HL-60 (cell line): Measurements from ENCODE around the gene OR5H1.

Experiments used
- DNase-seq, 2 experiments: peaks; one replicate each; pipeline ENCODE4 v3.0.0-alpha.2; 2010 to 2020; ENCODE audit warnings: low read depth in 1 of 2, low spot score in 1 of 2
- H3K27ac ChIP-seq: fragments of 250-450 bp; sonication (Bioruptor Pico); replicated peaks from 2 replicates; pipeline ENCODE4 v1.5.1; 2020; ENCODE audit warnings: mild to moderate bottlenecking, moderate library complexity
- H3K27me3 ChIP-seq: fragments of 250-450 bp; sonication (Bioruptor Pico); 2 replicates; pipeline ENCODE4 v1.5.1; 2021; ENCODE audit warnings: mild to moderate bottlenecking, moderate library complexity; ENCODE audit not compliant: insufficient read depth, poor library complexity, severe bottlenecking
- H3K4me3 ChIP-seq: replicated peaks from 2 replicates; pipeline ENCODE4 v1.5.1; 2011; ENCODE audit warnings: mild to moderate bottlenecking, control low read depth, low read length; ENCODE audit not compliant: insufficient read depth
- GABPA ChIP-seq: IDR thresholded peaks from 2 replicates; pipeline ENCODE4 v1.6.1; 2012; ENCODE audit warnings: low read depth
- POLR2AphosphoS5 ChIP-seq: IDR thresholded peaks from 2 replicates; pipeline ENCODE4 v1.6.1; 2012; ENCODE audit warnings: low read depth
- REST ChIP-seq: IDR thresholded peaks from 2 replicates; pipeline ENCODE4 v1.6.1; 2012; ENCODE audit warnings: low read depth; ENCODE audit not compliant: insufficient replicate concordance
- SPI1 ChIP-seq: IDR thresholded peaks from 2 replicates; pipeline ENCODE4 v1.6.1; 2012; ENCODE audit warnings: low read depth, mild to moderate bottlenecking, borderline replicate concordance
- TF ChIP-seq, protein P1 (sequence below): IDR thresholded peaks from one replicate; pipeline ENCODE4 v1.5.1; 2011; ENCODE audit warnings: low read length, control low read depth, inconsistent platforms; ENCODE audit not compliant: insufficient read depth

The OR5H1 gene

DNA sequence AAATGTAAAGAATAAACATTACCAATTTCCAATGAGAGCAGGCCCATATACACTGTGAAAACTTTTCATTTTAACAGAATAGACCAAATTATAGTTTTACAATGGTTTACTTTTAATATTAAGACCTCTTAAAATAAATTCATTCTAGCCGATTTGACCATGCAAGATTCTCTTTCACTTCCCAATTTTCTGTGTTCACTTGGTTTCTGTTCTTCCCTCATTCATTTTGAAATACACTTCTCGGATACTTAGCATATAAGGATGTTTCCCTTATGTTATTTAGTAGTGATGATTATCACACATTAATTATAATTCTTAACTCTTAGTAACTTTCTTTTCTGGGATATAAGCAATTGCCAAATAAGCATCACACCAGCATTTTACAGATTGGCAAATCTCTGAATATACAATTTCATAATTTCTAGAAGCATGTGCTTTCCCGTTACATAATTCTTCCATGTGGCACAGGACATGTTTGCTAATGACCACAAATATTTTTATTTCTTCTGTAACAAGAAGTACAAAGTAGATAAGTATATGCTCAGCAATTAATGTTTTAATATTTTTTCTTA lies 49.9 kb downstream of the OR5H1 start:
- H3K27me3 ChIP-seq = no peaks in the 10 kb centered on the region
- peak in 1 of 2 experiments; percentile 63 for DNase-seq
- peak; percentile 48; the same call in 1 of the 2 replicates for TF ChIP-seq SPI1
- TF ChIP-seq, protein P1, sequence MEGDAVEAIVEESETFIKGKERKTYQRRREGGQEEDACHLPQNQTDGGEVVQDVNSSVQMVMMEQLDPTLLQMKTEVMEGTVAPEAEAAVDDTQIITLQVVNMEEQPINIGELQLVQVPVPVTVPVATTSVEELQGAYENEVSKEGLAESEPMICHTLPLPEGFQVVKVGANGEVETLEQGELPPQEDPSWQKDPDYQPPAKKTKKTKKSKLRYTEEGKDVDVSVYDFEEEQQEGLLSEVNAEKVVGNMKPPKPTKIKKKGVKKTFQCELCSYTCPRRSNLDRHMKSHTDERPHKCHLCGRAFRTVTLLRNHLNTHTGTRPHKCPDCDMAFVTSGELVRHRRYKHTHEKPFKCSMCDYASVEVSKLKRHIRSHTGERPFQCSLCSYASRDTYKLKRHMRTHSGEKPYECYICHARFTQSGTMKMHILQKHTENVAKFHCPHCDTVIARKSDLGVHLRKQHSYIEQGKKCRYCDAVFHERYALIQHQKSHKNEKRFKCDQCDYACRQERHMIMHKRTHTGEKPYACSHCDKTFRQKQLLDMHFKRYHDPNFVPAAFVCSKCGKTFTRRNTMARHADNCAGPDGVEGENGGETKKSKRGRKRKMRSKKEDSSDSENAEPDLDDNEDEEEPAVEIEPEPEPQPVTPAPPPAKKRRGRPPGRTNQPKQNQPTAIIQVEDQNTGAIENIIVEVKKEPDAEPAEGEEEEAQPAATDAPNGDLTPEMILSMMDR = no peak
- H3K4me3 ChIP-seq = no peak overlapping the region
- no peak overlapping the region for H3K27ac ChIP-seq

- DNase-seq = no peak
- H3K4me3 ChIP-seq = no peak overlapping the region
- H3K27me3 ChIP-seq = no peaks in the 10 kb centered on the region
- no peak for TF ChIP-seq REST
- TF ChIP-seq, protein P1 = no peak
- no peak for TF ChIP-seq SPI1
- TF ChIP-seq POLR2AphosphoS5 = no peak
- no peak for TF ChIP-seq GABPA
- H3K27ac ChIP-seq = no peak overlapping the region
Measured at GRCh38 chr3:98182196-98182595, 51.7 kb downstream of the OR5H1 start.

DNA sequence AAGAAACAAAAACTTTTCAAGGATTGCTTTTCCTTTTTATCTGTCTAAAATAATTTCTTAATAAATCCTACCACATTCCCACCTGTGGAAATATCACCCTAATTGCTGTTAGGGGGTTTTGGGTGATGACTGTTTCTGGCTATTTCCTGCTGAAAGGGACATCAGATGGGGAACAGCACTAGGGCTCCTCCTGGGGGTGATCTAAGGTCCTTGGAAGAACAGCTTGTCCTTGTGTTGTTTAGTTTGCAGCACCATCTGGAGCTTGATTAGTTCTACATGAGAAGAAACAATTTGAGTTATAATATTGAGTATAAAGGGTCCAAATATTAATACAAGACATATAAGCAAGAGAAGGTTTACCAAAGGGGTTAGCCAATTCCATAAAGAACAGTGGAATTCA lies 54.7 kb downstream of the OR5H1 start:
- TF ChIP-seq GABPA = no peak
- TF ChIP-seq POLR2AphosphoS5 = no peak
- TF ChIP-seq, protein P1 = no peak
- TF ChIP-seq SPI1 = no peak
- TF ChIP-seq REST = no peak
- no peak overlapping the region for H3K27ac ChIP-seq
- H3K27me3 ChIP-seq = no peaks in the 10 kb centered on the region
- H3K4me3 ChIP-seq = no peak overlapping the region
- peak in 1 of 2 experiments; percentile 31 for DNase-seq
